ENCODE measurements around the gene WAC. TPM values are rescaled to one million over a fixed set of nuclear protein-coding genes. Genes with fewer than 3 reads are reported as not detected.
A peak's percentile ranks its signal among the peaks of the same experiment; 100 is the strongest.

WAC gene
- total RNA-seq, 1 experiment from 2014 or later, result 125 TPM

GRCh38 chr10:28523725-28524252 lies 9.1 kb upstream of the WAC start:
- Histone ChIP-seq H3K9me3 (ENCODE audit: low read depth, low read length, poor library complexity, severe bottlenecking) (peaks cover 16% of the 10 kb centered on the region), H3K36me3 (ENCODE audit: insufficient read depth, low read length, poor library complexity, severe bottlenecking) (peaks cover 26% of the 10 kb centered on the region), H3K27ac (ENCODE audit: low read depth, low read length, poor library complexity, severe bottlenecking) (no peak overlapping the region), H3K27me3 (replicated peaks; ENCODE audit: insufficient read depth, low read depth, low read length, poor library complexity) (no peaks in the 10 kb centered on the region), H3K4me3 (ENCODE audit: low read depth, low read length, poor library complexity, severe bottlenecking) (no peak overlapping the region), H3K4me1 (ENCODE audit: insufficient read depth, low read length, poor library complexity, severe bottlenecking) (no peaks in the 10 kb centered on the region)
- intact Hi-C loops (cut with micrococcal nuclease; ENCODE audit: unreplicated experiment), result no loop called here
- ChIA-PET CTCF (no interaction called here), POLR2A (ENCODE audit: low non-redundant PET) (no interaction called here)
- TF ChIP-seq CTCF (conservative IDR thresholded peaks at IDR 0.05; ENCODE audit: low read depth, low read length) (no peak), EZH2 (IDR thresholded peaks at IDR 0.05; ENCODE audit: borderline replicate concordance, low read depth, low read length, poor library complexity, severe bottlenecking) (no peak)
- TSS peak; percentile 22 for BruUV-seq (replicated peaks)
- DNase-seq (ENCODE audit: low spot score), result no peak

GRCh38 chr10:28530751-28531150 lies 2.2 kb upstream of the WAC start:
- Histone ChIP-seq H3K9me3 (ENCODE audit: low read depth, low read length, poor library complexity, severe bottlenecking) (no peaks in the 10 kb centered on the region), H3K36me3 (ENCODE audit: insufficient read depth, low read length, poor library complexity, severe bottlenecking) (peaks cover 17% of the 10 kb centered on the region), H3K4me3 (ENCODE audit: low read depth, low read length, poor library complexity, severe bottlenecking) (no peak overlapping the region), H3K4me1 (ENCODE audit: insufficient read depth, low read length, poor library complexity, severe bottlenecking) (peaks cover 22% of the 10 kb centered on the region), H3K27me3 (replicated peaks; ENCODE audit: insufficient read depth, low read depth, low read length, poor library complexity) (no peaks in the 10 kb centered on the region), H3K27ac (ENCODE audit: low read depth, low read length, poor library complexity, severe bottlenecking) (no peak overlapping the region)
- BruUV-seq (replicated peaks), result no TSS peak
- no peak for DNase-seq (ENCODE audit: low spot score)
- intact Hi-C loops (cut with micrococcal nuclease; ENCODE audit: unreplicated experiment), result loop anchor here (5.0 kb wide), 1 partner anchor 98 kb away; no protein-coding TSS in a partner anchor
- ChIA-PET CTCF (interaction anchor here (0.8 kb wide), 1 partner anchor 18 kb away, joined by 11 read pairs; no protein-coding TSS in a partner anchor), POLR2A (ENCODE audit: low non-redundant PET) (no interaction called here)
- TF ChIP-seq CTCF (conservative IDR thresholded peaks at IDR 0.05; ENCODE audit: low read depth, low read length), result no peak
- TF ChIP-seq EZH2 (IDR thresholded peaks at IDR 0.05; ENCODE audit: borderline replicate concordance, low read depth, low read length, poor library complexity, severe bottlenecking), result no peak

- H3K27me3 ChIP-seq (replicated peaks; ENCODE audit: insufficient read depth, low read depth, low read length, poor library complexity), result no peaks in the 10 kb centered on the region
- ChIA-PET CTCF (interaction anchor here (0.7 kb wide), 1 partner anchor 9 kb away, joined by 4 read pairs; no protein-coding TSS in a partner anchor), POLR2A (ENCODE audit: low non-redundant PET) (no interaction called here)
- H3K4me1 ChIP-seq (ENCODE audit: insufficient read depth, low read length, poor library complexity, severe bottlenecking), result peaks cover 22% of the 10 kb centered on the region
- H3K27ac ChIP-seq (ENCODE audit: low read depth, low read length, poor library complexity, severe bottlenecking), result peak overlapping the region; percentile 99
- no peak for TF ChIP-seq CTCF (conservative IDR thresholded peaks at IDR 0.05; ENCODE audit: low read depth, low read length)
- no peak for TF ChIP-seq EZH2 (IDR thresholded peaks at IDR 0.05; ENCODE audit: borderline replicate concordance, low read depth, low read length, poor library complexity, severe bottlenecking)
- BruUV-seq (replicated peaks), result no TSS peak
- no peak for DNase-seq (ENCODE audit: low spot score)
- H3K4me3 ChIP-seq (ENCODE audit: low read depth, low read length, poor library complexity, severe bottlenecking), result peak overlapping the region; percentile 76
- H3K9me3 ChIP-seq (ENCODE audit: low read depth, low read length, poor library complexity, severe bottlenecking), result no peaks in the 10 kb centered on the region
- intact Hi-C loops (cut with micrococcal nuclease; ENCODE audit: unreplicated experiment), result loop anchor here (5.0 kb wide), 1 partner anchor 101 kb away; no protein-coding TSS in a partner anchor
- peaks cover 39% of the 10 kb centered on the region for H3K36me3 ChIP-seq (ENCODE audit: insufficient read depth, low read length, poor library complexity, severe bottlenecking)
Observed at GRCh38 chr10:28533186-28533564, 257 bp downstream of the WAC start.

Data from A673 (cell line).